ENCODE data around the gene ERCC2.
"Not testable (repeated sequence)": the region's sequence is repeated elsewhere in the genome, so short reads cannot be mapped to it uniquely, and the experiment has no call there.

ERCC2 gene

DNA sequence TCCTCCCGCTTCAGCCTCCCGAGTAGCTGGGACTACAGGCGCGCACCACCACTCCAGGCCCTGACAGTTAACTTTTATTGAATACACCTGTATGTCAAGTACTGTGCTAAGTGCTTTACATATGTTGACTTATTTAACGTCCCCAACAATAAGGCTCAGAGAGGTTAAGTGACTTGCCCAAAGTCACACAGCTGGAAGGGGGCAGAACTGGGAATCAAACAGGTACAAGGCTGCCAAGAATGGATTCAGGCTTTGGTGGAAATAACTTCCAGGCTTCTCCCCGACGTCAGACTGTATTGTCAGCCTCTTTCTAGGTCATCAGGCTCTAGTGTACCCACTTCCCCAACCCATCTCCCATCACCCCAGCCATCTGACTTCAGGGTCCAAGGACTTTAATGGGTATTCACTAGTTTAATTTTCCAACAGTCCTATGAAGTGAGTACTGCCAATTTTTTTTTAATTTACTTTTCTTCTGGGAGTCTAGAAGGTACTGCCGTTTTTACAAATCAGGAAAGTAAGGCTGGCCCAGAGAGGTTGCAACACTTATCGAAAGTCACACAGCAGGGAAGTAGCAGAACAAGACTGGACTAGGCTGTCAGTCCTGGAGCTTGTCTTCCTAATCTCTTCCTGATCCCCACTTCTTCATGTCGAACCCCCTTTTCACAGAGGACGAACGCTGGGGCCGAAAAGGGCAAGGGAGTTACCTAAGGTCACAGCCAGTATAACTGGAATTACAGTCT, 42.8 kb downstream of the ERCC2 start:
- DNase-seq, result no peak

DNA sequence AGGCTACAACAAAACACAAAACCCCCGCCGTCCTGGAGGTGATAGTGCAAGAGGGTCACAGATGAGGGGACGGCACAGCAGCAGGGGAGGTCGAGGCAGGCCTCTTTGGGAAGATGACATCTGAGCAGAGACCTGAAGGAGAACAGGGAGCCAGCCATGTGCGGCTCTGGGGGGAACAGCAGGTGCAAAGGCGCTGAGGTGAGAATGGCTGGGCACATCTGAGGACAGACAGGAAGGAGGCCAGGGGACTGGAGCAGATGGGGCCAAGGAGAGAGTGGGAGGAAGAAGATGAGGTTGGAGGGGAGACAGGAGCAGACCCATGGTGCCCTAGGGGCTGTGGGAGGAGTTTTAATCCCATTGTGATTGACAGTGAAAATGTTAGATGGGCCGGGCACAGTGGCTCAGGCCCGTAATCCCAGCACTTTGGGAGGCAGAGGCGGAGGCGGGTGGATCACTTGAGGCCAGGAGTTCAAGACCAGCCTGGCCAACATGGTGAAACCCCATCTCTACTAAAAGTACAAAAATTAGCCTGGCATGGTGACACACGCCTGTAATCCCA, 45.9 kb downstream of the ERCC2 start:
- peak; percentile 45 for DNase-seq

DNA sequence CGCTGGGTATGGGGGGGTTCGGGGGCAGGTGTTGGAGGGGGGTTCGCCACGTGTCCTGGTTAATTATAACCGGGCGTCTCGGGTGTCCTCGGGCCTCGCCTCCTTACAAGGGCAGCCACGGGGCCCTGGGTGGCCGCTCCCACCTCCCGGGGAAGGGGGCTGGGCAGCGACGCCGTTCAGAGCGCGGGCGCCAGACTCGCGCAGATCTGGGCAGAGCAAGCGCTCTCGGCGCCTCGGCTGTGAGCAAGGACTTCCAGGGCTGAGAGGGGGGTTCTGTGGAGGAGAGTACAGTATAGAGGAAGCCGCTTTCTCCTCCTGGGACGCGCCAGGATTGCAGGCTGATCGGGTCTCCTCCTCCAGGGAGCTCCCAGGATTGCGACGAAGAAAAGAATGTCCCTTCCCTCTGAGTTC, 46.7 kb downstream of the ERCC2 start:
- no peak for DNase-seq

DNA sequence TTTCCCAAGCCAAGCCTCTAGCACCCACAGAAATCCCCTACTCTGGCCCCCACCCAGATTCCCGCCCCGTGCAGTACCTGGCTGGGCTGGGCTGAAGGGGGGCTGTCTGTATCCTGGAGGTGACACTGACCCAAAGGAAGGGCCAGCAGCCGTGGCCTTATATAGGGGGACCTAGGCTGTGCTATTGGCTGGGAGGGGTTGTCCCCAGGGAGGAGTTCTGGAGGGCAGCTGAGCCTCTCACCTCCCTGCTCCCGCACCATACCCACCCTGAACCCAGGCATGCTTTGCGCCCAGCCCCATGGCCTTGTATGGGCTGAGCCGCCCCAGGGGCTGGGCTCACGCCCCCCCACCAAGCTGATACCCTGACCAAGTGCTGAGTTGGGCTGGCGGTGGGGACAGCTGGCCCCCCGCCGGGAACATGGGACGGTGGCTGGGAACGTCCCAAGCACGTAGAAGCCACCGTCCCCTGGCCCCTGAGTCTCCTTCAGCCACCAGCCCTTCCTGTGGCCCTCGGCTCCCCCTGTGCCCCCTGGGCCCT, 47.6 kb downstream of the ERCC2 start, which contains the start of gene CKM:
Gene CKM (minus strand): TSS at position 132 of the 538 bp plus-strand sequence. CDS start 3,162 bp downstream, outside the sequence.
- DNase-seq, result peak; percentile 46

DNA sequence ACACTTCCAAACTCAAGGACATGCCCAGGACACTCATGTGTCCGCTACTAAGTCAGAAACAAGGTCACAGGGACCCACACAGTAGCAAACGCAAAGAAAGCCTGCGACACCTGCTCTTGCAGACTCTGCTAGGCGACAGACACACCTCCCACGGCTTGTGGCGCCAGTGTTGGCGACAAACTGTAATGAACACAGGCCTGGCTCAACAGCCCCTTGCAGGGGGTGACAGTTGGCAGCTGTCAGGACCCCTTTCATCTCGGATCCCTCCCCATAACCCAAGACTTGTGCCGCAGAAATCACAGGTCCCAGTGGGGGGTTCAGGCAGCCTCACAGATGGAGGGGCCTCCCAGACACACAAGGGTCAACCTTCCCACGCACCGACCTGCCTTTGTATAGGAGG, 48.1 kb downstream of the ERCC2 start:
- DNase-seq, result peak; percentile 79

DNA sequence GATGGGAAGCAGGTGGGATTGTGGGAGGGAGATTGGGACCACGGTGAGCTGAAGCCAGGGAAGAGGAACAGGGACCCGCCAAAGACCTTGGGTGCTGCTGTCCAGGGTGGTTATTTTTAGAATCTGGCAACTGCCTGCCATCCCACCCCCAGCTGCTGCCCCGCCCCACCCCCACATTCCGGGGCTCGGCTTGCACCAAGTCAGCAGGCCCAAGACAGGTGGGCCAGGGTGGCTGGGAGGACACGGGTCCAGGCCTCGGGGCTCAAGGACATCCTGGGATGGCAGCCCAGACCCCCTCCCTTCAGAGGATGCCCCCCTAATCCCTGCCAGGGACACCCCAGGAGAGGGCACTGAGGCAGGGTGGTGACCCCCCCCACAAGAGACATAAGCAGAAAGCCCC, 48.5 kb downstream of the ERCC2 start:
- no peak for DNase-seq

DNA sequence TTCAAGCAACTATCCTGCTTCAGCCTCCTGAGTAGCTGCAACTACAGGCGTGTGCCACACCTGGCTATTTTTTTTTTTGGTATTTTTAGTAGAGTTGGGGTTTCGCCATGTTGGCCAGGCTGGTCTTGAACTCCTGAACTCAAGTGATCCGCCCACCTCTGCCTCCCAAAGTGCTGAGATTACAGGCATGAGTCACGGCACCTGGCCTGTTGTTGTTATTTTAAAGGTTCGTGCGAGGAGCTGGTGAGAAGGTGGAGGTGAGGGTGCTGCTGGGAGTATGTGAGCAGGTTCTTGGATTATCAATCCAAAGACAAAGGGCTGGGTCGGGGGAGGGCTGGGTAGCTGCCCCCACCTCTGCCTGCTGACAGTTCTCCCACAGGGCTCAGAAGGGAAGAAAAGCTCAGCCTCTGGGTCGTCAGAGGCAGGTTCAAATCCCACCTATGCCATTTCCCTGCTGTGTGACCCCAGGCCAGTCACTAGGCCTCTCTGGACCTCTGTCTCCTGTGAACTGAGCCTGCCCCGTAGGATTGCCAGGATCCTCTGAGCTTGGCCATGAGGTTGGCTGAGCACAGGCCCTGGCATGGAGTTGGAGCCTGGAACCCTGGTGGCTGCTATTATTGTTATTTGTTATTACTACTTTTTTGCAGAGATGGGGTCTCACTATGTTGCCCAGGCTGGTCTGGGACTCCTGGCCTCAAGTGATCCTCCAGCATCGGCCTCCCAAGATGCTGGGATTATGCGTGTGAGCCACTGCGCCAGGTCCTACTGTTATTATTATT, 49.2 kb downstream of the ERCC2 start:
- DNase-seq, result no peak

DNA sequence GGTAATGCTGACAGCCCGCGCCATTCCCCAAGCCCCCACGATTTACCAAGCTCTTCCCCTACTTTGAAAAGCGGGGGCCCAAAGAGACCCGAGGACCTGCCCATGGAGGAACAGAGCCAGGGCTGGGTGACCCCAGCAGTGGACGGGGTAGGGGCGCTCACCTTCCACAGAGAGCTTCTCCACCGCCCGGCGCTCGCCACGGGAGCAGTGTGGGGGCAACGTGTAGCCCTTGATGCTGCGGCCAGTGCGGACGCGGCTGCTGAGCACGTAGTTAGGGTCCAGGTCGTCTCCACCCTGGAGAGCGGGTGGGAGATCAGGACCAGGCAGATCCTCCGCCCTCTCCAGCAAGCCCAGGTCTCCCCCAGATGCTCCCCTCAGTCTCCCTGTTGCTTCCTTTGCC, 55.1 kb downstream of the ERCC2 start:
- no peak for DNase-seq

DNA sequence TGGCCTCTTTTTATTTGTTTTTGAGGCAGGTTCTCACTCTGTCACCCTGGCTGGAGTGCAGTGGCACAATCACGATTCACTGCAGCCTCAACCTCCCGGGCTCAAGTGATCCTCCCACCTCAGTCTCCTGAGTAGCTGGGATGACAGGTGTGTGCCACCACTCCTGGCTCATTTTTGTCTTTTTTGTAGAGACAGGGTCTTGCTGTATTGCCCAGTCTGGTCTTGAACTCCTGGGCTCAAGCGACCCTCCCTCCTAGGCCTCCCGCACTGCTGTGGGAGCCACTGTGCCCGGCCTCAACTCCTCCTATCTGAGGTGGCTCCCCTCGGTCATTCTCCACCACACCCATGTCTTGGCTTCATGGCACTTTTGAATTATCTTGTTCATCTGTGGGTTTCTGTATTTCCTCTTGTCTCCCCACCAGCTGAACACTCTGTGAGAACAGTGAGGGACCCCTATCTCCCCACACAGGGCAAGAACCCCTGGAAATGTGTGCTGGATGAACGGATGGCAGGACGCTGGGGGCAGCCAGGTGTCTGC, 55.6 kb downstream of the ERCC2 start:
- DNase-seq, result no peak

DNA sequence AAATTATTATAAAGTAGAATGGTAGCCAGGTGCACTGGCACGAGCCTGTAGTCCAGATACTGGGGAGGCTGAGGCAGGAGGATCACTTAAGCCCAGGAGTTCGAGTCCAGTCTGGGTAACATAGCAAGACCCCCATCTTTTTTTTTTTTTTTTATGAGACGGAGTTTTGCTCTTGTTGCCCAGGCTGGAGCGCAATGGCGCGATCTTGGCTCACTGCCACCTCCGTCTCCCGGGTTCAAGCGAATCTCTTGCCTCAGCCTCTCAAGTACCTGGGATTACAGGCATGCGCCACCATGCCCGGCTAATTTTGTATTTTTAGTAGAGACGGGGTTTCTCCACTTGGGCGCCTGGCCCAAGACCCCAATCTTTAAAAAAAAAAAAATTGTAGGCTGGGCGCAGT, 58.1 kb downstream of the ERCC2 start:
- DNase-seq, result not testable (repeated sequence)

DNA sequence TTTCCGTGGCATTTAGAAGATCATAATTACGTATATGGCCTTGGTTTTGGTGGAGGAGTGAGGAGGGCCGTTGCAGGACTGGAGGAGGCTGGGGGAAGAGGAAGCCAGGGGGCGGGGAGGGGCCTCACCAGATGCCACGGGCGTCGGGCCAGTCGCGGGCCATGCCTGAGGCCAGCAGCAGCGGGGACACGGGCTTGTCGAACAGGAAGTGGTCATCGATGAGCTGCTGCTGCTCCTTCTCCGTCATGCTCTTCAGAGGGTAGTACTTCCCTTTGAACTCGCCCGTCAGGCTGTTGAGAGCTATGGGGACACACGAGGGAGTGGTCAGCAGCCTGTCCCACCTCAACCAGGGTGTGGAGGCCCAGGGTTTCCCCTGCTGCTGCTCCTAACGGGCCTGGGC, 58.8 kb downstream of the ERCC2 start:
- DNase-seq, result no peak

DNA sequence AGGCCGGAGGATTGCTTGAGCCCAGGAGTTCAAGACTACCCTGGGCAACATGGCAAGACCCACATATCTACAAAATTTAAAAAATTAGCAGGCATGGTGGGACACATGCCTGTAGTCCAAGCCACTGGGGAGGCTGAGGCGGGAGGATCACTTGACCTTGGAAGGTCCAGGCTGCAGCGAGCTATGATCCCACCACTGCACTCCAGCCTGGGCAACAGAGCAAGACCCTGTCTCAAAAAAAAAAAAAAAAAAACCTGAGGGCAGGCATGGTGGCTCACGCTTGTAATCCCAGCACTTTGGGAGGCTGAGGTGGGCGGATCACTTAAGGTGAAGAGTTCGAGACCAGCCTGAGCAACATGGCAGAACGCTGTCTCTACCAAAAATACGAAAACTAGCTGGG, 61.1 kb downstream of the ERCC2 start:
- not testable (repeated sequence) for DNase-seq

DNA sequence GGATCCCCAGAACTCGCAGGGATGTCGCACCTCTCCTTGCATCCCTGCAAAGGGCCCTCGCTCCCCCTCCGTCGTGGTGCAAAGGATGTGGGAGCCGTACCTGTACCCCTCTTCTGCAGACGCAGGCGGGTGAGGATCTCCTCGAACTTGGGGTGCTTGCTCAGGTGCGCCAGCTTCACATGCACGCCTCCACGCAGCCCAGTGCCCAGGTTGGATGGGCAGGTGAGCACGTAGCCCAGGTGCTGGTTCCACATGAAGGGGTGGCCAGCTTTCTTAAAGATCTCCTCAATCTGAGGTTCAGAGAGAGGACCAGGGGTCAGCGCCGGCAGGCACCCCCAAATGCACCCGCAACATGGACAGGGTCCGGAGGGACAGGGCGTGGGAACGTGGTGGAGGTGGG, 63.0 kb downstream of the ERCC2 start:
- no peak for DNase-seq

DNA sequence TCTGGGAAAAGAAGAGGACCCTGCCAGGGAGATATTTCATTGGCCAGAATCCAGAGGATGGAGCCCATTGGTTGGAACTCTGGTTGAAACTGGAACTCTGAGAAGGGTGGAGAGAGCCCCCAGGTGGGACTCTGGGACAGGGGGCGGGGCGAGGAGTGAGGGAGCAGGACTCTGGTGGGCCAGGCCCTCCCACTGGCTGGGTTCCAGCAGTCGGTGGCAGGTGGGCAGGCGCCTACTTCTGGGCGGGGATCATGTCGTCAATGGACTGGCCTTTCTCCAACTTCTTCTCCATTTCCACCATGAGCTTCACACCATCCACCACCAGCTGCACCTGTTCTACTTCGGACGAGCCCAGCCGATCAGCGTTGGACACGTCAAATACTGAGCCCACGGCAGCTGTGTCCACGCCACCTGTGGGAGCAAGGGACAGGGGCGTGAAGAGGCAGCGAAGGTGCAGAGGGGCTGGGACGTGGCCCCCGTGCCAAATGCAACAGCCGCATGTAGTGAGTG, 63.8 kb downstream of the ERCC2 start:
- DNase-seq, result peak; percentile 90

DNA sequence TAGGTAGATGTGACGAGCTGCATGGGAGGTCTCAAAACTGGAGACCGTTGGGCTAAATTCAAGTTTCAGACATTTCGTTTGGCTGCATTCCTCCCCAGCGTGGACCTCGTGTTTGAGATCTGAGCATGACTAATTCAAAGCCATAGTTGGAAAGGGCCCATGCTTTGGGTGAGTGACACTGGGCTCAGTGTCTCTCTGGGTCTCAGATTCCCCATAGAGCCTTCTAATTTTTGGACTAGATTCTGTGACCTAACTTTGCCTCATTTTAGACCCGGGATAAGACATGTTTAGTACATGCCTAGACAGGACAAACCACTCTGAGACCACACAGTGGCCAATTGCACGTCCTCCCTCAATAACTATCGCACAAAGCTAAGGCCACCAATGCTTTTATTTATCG, 64.3 kb downstream of the ERCC2 start:
- no peak for DNase-seq

DNA sequence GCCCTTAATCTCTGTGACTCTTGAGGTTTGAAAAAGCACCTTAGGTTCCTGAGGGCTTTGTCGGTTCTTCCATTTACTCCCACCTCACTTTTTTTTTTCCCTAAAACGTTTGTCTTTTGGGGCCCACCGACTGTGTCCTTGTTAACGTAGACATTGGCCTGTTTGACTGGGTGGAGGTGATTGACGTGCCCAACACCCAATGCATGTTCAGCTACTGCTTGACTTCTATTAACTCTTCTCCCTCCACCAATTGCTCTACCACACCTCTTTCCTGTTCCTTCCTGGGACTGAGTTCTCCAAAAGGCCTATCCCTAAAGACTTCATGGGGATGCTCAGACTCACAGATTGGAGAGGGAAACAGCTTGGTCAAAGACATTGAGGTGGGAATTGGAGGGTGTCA, 65.0 kb downstream of the ERCC2 start:
- DNase-seq, result no peak

DNA sequence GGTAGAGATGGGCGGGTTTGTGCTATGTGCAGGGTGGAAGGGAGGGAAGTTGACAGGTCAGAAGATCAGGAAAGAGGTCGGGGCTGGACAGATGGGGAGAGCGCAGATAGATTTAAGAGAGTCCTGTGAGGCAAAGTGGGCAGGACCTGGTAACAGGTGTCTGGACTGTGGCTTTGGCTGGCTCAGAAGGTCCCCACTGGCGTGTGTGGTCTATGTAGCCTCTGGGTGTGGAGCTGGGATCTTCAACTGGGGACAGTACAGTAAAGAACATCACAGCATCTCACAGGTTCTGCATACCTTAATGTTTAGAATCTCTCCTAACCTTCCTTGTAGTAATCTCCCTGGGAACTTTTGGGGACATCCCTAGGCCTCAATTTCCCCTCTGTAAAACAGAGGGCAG, 65.4 kb downstream of the ERCC2 start:
- DNase-seq, result no peak

DNA sequence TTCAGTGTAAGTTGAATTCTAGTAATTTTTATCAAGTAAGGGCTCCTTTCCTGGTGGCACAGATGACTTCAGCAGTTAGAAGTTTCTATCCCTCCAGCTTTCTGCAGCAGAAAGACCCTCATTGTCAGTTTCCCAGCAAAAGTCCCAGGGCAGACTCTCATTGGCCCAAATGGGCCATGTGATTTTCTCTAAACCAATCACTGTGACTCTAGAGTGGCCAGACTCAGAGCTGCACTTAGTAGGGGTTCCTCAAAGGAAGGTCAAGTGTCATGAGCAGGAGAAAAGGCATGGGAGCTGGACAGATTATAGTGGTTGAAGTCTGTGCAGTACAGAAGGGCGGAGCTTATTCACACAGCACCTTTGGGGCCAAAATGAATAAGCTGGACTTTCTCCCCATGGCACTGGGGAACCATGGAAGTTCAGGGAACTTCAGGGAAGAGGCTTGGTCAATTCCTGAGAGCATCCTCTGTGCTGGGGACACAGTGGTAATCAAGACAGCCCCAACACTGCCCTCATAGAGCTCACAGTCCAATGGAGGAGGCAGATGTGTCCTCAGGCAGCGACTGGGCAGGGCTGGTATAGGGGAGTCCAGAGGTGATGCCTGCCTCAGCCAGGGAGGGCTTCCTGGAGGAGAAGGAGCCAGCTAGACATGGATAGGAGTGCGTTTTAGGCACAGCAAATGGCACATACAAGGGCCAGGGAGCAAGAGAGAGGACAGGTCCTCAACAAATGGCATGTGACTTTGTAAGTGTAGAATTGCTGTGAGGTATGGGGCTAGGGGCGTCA, 66.0 kb downstream of the ERCC2 start:
- no peak for DNase-seq

DNA sequence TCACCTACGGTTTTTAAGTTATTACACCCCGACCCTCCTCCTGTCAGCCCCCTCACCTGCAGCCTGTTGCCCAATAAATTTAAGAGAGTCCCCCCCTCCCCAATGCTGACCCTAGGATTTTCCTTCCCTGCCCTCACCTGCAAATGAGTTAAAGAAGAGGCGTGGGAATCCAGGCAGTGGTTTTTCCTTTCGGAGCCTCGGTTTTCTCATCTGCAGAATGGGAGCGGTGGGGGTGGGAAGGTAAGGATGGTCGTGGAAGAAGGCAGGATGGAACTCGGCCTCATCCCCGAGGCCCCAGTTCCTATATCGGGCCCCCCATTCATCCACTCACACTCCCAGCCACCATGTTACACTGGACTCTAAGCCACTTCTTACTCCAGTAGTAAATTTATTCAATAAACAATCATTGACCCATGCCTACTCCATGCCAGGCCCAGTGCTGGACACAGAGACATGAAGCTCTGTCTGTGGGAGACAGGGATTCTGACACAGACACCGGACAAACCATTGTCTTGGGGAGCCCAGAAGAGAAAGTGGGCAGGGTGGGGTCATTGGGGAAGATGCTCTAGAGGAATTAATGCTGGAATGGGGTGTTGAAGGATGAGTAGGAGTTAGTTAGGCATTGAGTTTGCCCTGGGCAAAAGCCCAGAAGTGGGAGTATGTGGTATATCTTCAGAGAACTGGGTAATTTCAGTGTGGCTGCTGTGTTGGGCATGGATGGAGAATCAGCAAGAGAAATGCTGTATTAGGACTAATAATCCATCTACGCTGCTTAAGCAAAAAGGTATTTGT, 66.9 kb downstream of the ERCC2 start:
- DNase-seq, result no peak

DNA sequence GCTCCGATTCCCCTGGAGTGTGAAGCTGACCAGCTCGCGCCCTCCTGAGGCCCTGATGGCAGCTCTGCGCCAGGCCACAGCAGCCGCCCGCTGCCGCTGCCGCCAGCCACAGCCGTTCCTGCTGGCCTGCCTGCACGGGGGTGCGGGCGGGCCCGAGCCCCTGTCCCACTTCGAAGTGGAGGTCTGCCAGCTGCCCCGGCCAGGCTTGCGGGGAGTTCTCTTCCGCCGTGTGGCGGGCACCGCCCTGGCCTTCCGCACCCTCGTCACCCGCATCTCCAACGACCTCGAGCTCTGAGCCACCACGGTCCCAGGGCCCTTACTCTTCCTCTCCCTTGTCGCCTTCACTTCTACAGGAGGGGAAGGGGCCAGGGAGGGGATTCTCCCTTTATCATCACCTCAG, 68.0 kb downstream of the ERCC2 start:
- no peak for DNase-seq
